NCI-H345 treated with DMSO at 0.1 percent for 48 hours (cell line): ENCODE data around the gene GRPEL2.
"Not testable (repeated sequence)": the region's sequence is repeated elsewhere in the genome, so short reads cannot be mapped to it uniquely, and the experiment has no call there.

Experiments used
- DNase-seq: peaks from one replicate; lab custom pipeline; 2025; ENCODE audit not compliant: unreplicated experiment; lab: John Stamatoyannopoulos, UW

The GRPEL2 gene

GRCh38 chr5:149394996-149395395, 49.7 kb downstream of the GRPEL2 start:
- not testable (repeated sequence) for DNase-seq

GRCh38 chr5:149397530-149397929, 52.2 kb downstream of the GRPEL2 start:
- DNase-seq: no peak

- DNase-seq: not testable (repeated sequence)
These were observed 53.5 kb downstream of the GRPEL2 start for GRCh38 chr5:149398747-149399266.

- DNase-seq: no peak
These were observed 54.5 kb downstream of the GRPEL2 start for GRCh38 chr5:149399775-149400174.

GRCh38 chr5:149400304-149400703, 55.0 kb downstream of the GRPEL2 start:
- no peak for DNase-seq

- DNase-seq: no peak
These were observed 55.8 kb downstream of the GRPEL2 start for GRCh38 chr5:149401051-149401450.

- DNase-seq: no peak
These were observed 57.0 kb downstream of the GRPEL2 start for GRCh38 chr5:149402291-149402690.
